ENCODE results near the gene GSE1.
A peak's percentile ranks its signal among the peaks of the same experiment; 100 is the strongest.

The GSE1 gene

DNA sequence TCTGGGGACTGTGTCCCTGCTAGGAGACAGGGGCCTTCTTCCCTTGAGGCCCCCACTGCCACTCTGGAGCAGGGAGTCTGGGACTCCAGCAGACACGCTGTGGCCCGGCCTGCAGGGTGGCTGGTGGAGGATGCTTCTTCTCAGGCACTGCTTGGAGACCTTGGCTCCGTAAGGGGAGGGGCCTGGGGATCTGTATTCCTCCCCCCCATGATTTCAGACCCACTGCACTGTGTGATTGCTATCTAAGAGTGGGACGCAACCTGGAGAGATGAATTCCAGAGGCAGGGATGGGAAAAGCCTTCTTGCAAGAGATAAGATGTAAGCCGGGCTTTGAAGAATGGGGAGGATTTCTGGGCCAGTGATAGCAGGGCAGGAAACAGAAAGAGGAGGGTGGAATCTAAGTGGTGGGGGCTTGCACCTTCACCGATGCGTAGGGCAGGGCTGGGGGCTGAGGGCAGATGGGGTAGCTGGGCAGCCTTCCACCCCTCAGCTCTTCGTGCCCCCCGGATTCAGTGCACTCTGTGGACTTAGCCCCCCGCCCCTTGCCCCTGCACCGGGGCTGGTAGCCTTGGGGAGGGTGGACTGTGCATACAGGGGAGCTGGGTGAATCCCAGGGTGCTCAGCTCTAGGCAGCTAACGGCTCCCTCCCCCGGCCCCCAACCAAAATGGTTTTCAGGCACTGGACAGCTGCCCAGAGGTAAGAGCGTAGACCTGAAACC is 5.2 kb upstream of the GSE1 start:
- no peak for DNase-seq

DNA sequence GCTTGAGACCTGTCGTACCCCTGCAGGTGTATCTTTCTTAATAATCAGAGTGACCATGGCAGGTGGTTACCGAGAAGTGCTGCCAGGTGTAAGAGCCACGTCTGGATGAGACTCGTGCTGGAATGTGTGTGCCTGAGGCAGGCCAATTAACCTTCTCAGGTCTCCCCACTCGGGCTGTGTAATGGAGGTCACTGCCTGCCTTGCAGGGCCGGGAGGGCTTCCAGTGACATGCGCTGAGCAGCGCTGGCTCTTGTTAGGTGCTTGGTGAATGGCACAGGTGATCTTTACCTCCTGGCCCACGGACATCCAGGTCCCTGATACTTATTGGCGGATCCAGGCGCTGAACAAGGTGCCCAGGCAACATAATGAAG is 4.6 kb upstream of the GSE1 start:
- DNase-seq: no peak

- DNase-seq: no peak
These were observed 4.2 kb upstream of the GSE1 start for GRCh38 chr16:85608887-85609286.

GRCh38 chr16:85609539-85609938 is 3.6 kb upstream of the GSE1 start:
- no peak for DNase-seq

DNA sequence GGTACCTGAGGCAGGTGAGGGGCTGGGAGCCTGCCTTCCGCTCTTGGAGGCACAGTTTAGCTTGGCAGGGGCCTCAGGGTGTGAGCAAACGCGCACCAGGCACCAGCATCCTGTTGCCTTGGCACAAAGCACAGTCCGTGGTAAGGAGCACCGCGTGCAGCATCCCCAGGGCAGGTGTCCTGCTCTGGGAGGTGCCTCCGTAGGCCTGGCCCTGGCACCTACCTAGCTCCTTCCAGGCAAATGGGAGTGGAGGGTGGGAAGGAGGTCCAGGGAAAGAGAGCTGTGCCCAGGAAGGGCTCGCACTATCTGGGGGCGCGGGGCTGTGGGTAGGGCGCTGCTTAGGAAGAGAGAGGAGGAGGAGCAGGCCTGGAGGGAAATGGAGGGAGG is 3.1 kb upstream of the GSE1 start:
- DNase-seq: no peak

DNA sequence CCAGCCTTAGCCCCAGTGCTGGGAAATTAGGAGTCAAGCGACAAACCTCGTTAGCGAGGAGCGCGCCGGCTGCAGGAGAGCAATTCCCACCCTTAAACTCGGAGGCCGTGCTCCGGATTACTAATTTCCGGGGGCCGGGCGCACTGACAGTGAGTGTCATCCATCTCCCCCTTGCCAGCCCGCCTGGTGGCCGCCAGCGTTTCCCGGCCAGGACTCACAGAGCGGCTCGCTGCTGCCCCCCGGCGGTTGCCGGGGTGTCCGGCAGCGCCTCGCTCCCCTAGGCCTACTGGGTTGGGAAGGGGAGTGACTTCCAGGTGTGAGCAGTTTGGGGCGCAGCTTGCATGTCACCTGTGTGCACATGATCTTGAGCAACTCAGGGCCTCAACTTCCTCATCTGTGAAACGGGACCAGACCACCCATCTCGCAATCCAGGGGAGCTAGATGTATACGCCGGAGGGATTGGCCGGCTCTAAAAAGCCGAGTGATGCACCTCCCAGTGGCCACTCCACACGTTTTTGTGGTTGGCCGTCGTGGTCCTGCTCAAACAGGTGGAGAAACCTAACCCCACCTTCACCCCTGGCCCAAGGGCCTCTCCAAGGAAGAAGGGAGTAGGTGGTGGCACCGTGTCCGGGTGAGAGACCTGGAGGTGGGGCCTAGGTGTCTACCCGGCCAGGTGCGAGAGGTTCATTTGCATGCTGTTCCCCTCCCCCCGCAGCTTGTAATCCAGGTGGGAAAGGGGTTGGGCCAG is 2.5 kb upstream of the GSE1 start:
- peak; percentile 93 for DNase-seq

DNA sequence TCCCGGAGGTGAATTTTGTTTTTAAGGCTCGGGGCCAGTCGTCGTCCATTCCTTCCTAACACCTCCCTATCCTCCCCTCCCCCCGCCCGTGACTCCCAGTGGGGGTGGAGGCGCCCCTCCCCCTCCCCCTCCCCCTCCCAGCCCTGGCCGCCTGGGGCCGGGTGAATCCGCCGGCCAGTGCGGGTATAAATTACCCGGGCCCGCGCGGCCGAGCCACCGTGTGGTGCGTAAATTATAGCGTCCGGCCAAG is 2.0 kb upstream of the GSE1 start:
- DNase-seq: no peak

GRCh38 chr16:85611444-85612190 is 1.5 kb upstream of the GSE1 start:
- DNase-seq: peak; percentile 83

GRCh38 chr16:85612191-85612800 is 826 bp upstream of the GSE1 start:
- DNase-seq: peak; percentile 65

GRCh38 chr16:85613604-85614337 is 649 bp downstream of the GSE1 start:
- peak; percentile 73 for DNase-seq

GRCh38 chr16:85614338-85615013 is 1.4 kb downstream of the GSE1 start:
- DNase-seq: no peak

DNA sequence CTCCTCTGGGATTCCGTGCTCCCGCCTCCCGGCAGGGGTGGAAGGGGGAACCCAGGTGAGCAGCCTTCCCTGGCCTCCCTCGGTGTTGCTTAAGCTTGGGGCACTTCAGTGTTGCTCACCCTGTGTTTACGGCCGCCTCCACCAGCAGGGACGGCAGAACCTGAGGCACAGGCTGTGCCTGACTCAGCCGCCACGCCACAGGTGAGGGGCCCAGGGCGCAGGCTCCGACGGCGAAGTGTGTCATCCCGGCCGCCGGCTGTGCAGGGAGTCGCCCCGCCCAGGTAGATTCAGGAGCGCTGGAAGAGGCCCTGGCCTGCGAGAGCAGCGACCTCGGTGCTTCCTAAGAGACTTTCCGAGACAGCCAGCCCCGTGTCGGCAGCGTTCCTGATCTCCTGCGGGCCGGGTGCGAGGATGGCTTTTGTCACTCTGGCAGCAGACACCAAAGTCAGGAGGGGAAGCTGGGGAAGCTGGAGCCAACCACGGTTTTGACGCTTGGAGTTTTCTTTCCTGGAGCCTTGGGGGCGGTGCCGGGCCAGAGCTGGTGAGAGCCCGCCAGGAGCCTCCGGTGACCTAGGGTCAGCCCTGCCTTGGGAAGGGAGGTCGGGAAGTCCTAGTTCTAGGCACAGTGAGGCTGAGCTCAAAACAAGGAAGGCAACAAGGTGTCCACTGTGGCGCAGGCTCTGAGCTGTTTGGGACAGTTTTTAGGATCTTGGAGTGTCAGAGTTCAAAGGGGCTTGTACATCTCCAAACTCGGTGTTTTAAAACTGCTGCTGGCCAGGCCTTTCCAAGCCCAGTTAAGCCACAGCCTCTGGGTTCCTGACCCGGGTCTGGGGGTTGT is 2.1 kb downstream of the GSE1 start:
- no peak for DNase-seq

DNA sequence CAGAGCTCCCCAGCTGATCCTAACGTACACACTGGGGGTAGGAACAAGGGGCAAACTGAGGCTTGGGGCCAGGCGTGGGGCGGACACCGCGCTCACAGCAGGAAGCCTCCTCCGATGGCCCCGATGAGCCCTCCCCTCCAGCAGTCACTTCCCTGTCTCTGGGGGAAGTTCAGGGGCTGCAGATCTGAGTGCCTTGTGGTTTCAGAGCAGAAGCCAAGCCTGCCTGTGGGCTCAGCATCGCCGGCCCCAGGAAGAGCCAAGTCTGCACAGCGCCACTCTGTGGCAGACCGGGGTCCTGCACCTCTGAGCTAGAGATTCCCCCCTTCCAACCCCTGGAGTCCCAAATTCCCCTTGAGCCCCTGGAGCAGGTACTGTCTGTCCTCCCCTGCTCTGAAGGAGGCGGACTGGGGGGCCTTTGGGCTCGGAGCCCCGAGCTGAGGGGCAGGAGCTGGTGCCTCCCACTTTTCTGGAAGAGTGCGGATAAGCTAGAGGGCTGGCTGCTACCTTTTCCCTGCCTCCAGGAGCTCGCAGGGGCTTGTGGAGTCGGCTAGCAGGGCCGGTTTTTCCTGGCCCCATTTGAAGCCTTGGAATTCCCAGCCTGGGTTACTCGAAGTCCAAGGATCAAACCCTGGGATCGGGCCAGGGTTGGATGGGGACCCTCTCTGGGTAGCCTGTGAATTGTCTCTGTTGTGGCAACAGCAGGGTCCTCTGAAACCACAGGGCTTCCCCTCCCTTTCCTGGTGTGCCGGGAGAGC is 2.9 kb downstream of the GSE1 start:
- DNase-seq: peak; percentile 85

- no peak for DNase-seq
These were observed 3.6 kb downstream of the GSE1 start for GRCh38 chr16:85616607-85617321.

DNA sequence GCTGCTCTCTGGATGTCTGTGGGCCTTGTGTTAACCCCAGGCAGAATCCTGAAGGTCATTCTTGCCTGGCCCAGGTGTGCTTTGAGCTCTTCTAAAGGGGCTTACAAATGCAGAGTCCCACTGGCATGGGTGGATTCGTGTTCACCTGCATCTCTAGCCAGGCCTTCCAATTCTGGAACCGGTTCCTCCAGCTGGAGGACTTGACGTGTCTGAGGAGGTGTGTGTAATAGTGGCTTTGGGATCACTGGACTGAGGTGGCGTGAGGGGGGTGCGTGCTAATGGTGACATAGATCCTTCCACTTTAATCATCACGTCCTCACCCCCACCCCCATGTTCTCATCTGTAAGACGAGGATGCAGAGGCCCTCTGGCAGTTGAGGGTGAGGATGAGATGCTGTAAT is 4.8 kb downstream of the GSE1 start:
- DNase-seq: no peak

DNA sequence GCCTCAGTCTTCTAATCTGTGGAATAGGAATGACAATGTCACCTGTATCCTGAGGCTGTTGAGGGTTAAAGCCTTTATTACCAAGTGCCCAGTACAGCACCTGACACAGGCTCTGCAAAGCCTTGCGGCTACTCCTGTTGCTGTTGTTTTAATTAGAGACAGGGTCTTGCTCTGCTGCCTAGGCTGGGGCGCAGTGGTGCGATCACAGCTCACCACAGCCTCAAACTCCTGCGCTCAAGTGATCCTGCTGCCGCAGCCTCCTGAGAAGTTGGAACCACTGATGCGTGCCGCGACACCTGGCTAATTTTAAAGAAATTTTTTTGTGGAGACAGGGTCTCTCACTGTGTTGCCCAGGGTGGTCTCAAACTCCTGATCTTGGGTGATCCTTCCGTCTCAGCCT is 5.4 kb downstream of the GSE1 start:
- no peak for DNase-seq

- DNase-seq: no peak
These were observed 6.2 kb downstream of the GSE1 start for GRCh38 chr16:85619101-85619891.

GRCh38 chr16:85620374-85620773 is 7.3 kb downstream of the GSE1 start:
- no peak for DNase-seq
